NCI-H187 treated with DMSO at 0.1 percent for 48 hours (cell line): ENCODE measurements around the gene EEF1G.
A peak's percentile ranks its signal among the peaks of the same experiment; 100 is the strongest.
"Not testable (repeated sequence)": the region's sequence is repeated elsewhere in the genome, so short reads cannot be mapped to it uniquely, and the experiment has no call there.

ENCODE experiments used
- DNase-seq: peaks from one replicate; lab custom pipeline; 2025; lab: John Stamatoyannopoulos, UW

Gene EEF1G, protein sequence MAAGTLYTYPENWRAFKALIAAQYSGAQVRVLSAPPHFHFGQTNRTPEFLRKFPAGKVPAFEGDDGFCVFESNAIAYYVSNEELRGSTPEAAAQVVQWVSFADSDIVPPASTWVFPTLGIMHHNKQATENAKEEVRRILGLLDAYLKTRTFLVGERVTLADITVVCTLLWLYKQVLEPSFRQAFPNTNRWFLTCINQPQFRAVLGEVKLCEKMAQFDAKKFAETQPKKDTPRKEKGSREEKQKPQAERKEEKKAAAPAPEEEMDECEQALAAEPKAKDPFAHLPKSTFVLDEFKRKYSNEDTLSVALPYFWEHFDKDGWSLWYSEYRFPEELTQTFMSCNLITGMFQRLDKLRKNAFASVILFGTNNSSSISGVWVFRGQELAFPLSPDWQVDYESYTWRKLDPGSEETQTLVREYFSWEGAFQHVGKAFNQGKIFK

DNA sequence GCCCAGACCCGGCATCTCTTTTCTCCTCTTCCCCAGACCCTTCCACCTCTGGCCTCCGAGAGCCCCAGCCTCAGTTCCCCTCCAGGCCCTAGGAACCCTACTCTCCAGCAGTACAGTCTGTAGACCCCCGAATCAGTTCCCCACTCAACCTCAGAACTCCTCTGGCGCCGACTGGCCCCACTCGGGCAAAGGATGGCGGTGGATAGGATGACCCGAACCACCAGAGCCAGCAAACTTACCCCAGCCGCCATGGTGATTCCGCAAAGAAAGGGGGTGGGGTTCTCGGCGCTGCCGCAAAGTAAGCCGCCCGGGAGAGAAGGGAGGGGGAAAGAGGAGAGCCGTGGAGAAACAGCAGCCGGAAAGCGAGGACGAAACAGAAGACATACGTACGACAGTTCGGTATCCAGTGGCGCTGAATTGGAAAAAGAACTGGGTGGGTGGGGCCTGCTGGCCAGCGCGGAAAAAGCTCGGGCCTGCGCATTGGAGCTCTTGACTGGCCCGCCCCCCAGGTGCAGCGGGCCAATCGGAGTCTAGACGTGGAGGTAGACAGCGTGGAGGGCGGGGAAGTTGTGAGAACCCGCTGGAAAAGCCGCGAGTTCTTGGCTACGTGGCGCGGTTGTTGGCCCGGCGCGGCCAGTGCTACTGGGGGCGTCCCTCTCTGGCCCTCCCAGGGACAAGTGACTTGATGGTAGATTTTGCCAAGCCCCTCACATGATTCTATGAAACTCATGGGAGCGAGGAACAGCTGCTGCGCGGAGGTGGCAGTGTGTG, at the start of gene EEF1G:
Gene EEF1G, minus strand, starts transcription at position 300 of the 771 bp plus-strand sequence. Its CDS starts 49 bp downstream, at position 251.
- peak; percentile 98 for DNase-seq

DNA sequence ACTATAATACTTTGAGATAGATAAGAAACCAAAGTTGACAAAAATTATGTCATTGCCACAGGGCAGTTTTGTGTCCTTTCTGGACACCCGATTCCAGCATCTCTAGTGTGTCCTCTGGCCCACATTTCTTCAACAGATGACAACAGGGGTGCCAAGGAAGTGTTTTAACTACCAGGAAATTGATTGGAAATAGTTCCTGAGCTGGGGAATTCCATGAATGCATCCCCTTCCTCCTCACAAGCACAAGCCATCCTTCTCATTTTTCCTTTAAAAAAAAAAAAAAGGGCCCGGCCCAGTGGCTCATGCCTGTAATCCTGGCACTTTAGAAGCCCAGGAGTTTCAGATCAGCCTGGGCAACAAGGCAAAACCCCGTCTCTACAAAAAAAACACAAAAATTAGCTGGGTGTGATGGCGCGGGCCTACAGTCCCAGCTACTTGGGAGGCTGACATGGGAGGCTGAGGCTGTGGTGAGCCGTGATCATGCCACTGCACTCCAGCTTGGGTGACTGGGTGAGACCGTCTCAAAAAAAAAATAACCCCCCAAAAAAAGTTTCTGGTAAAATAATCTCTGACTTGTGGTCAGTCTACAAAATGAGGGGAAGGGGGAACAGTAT, 48.9 kb upstream of the EEF1G start:
- no peak for DNase-seq

- peak; percentile 88 for DNase-seq
These were observed 48.1 kb upstream of the EEF1G start, which contains the start of gene B3GAT3 for GRCh38 chr11:62621567-62622470. Gene B3GAT3 (minus strand): TSS chr11:62621986. CDS start chr11:62621947, 39 bp downstream.

- no peak for DNase-seq
These were observed 47.4 kb upstream of the EEF1G start for GRCh38 chr11:62621027-62621566.

DNA sequence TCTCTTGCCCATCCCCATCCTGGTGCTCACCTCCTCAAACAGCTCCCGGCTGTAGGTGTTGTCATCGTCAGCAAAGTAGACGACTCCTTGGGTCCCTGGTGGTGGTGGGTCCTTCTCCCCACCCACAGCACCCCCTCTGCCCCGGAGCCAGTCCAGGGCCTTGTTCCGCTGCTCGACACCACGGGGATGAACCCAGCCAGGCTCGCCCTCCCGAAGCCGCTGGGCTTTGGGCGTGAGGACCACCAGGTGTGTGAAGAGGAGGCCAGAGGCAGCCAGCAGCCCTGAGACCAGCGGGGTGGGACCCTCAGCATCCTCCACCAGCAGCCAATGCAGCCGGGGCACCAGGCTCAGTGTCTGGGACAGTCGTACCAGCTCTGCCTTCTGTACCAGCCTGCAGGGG, 43.3 kb upstream of the EEF1G start:
- not testable (repeated sequence) for DNase-seq

- no peak for DNase-seq
These were observed 41.8 kb upstream of the EEF1G start for GRCh38 chr11:62615521-62615920.

DNA sequence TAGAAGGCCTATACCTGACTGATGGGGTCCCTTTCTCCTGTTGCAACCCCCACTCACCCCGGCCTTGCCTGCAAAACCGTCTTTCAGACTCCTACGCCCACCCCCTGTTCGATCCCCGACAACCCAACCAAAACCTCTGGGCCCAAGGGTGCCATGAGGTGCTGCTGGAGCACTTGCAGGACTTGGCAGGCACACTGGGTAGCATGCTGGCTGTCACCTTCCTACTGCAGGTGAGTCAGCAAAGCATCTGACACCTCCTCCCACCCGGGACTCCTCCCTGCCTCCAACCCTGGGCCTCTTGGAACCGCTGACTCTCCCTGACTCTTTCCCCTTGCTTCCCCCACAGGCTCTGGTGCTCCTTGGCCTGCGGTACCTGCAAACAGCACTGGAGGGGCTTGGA, 40.6 kb upstream of the EEF1G start:
- no peak for DNase-seq

DNA sequence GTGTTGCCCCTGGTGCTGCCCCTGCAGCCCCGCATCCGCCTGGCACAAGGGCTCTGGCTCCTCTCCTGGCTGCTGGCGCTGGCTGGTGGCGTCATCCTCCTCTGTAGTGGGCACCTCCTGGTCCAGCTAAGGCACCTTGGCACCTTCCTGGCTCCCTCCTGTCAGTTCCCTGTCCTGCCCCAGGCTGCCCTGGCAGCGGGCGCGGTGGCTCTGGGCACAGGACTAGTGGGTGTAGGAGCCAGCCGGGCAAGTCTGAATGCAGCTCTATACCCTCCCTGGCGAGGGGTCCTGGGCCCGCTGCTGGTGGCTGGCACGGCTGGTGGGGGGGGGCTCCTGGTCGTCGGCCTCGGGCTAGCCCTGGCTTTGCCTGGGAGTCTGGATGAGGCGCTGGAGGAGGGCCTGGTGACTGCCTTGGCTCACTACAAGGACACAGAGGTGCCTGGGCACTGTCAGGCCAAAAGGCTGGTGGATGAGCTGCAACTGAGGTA, 39.6 kb upstream of the EEF1G start:
- no peak for DNase-seq

DNA sequence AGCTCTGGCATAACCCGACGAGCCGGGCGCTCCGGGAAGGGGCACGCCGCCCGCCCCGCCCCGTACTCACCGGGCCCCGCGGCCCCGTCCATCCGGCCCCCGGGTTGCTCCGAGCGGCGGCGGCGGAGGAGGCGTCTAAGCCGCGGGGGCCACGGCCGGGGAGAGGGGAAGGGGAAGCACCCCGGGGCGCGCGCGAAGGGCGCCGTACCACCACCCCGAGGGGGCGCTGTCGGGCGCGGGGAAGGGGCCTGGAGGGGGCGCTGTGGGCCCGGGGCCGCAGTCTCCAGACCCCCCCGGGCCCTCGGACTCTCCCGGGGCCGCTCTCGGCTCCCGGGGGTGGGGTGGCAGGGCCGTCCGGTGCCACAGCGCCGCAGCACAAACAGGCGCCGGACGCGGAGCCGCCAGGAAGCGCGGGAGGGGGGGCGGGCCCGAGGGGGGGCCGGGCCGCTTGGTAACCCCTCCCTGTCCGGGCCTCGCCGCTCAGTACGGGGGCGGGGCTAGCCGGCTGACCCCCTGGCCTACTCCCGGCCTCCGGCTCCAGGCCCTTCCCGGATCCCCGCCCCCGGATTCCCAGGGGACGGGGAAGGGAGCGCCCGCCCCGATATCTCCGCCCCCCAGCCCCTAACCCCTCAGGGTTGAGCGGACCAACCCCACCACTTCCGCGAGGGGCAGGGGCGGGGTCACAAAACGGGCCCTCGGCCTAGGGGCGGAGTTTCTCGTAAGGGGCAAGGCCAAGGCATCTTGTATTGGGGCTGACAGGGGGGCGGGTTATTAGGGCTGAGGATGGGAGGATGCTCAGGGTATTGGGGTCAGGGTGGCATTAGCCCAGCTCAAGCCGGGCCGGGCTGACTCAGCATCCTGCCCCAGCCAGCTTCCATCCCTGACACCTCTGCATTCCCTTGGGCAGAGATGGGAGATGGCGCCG, 38.9 kb upstream of the EEF1G start, which contains the start of the genes EML3 and ROM1:
Gene EML3, minus strand, starts transcription at position 410 of the 925 bp plus-strand sequence. Its CDS starts 318 bp downstream, at position 92.
Gene ROM1, plus strand, starts transcription at position 892 of the 925 bp plus-strand sequence. Its CDS starts 25 bp downstream, at position 917.
- no peak for DNase-seq

DNA sequence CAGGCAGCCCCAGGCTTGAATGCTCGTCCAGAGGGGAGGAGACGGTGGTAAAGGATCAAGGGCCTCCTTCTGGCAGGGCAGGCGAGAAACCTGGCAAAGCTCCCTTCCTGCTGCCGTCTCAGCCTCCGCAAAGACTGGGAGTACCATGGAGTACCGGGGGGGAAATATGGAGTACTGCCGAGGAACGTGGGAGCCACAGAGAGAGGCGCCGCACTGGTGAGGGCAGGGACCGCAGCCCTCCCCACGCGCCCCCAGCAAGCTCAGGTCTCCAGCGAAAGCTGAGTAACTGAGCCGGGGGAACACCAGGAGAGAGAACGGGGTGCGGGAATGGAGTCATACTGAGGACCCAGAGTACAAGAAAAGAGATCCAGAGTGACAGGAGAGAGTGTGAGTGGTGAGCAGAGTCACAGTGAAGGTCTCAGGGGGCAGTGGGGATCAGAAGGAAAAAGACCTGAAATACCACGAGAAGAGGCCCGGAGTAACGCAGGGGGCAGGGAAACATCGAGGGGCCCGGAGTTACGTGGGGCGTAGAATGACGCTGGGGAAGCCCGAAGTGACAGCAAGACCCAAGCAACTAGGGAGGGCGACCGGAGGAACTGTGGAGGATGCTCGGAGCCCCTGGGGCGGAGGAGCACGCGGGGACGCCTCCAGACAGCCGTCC, 38.1 kb upstream of the EEF1G start:
- DNase-seq, result no peak

- no peak for DNase-seq
These were observed 37.4 kb upstream of the EEF1G start for GRCh38 chr11:62610814-62611704.

- no peak for DNase-seq
These were observed 36.7 kb upstream of the EEF1G start for GRCh38 chr11:62610403-62610802.

DNA sequence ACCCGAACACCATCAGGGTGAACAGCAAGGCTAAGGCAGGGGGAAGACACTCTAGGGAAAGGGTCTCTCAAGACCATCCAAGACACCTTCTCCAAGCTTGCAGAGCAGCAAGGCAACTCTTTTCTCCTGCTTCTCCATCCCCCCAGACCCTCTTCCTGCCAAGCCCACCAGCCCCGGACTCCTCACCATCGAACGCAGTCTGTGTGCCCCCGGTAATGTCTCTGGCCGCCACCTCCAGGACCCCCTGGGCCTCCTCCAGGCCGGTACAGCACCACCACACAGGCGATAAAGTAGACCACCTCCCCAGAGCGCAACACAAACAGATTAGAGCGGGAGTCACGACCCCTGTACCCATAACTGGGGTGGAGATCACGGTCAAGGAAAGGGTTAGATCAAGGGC, 35.1 kb upstream of the EEF1G start:
- DNase-seq, result no peak

- no peak for DNase-seq
These were observed 34.0 kb upstream of the EEF1G start for GRCh38 chr11:62607714-62608113.

- DNase-seq, result no peak
These were observed 32.2 kb upstream of the EEF1G start for GRCh38 chr11:62605902-62606301.

DNA sequence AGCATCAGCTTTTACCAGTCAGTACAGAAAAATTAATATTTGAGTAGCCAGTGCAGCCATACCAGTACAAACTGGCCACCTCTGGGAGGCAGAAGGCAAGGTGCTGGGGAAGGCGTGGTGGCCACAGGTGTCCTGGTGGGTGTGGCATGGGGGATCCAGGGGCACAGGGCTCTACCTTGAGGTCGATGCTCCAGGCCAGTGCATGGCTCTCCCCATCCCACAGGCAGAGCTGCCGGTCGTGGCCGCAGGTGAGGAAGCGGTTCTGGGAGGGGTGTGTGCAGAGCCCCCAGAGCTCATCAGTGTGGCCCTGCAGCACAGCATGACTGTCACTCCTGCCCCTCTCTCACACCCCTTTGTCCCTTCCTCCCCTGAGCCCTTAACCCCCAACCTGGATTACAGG, 31.8 kb upstream of the EEF1G start:
- DNase-seq, result no peak

GRCh38 chr11:62604460-62605120, 30.9 kb upstream of the EEF1G start:
- DNase-seq, result no peak
